Left ventricle myocardium inferior (tissue), 1 donor: Measurements from ENCODE around the gene ZNF860. TPM values are rescaled to one million over a fixed set of nuclear protein-coding genes. Genes with fewer than 3 reads are reported as not detected.

Experiments used
- DNase-seq: peaks from one replicate; pipeline ENCODE4 v3.0.0-alpha.2; 2020
- H3K27ac ChIP-seq: fragments of 200-600 bp; replicated peaks from 2 replicates; pipeline ENCODE4 v1.8.0; 2021
- H3K27me3 ChIP-seq: fragments of 200-600 bp; 2 replicates; pipeline ENCODE4 v1.8.0; 2021; ENCODE audit warnings: low read depth
- H3K36me3 ChIP-seq: fragments of 200-600 bp; 2 replicates; pipeline ENCODE4 v1.8.0; 2021
- H3K4me1 ChIP-seq: fragments of 200-600 bp; 2 replicates; pipeline ENCODE4 v1.8.0; 2021
- H3K4me3 ChIP-seq: fragments of 200-600 bp; 2 replicates; pipeline ENCODE4 v1.8.0; 2021; ENCODE audit warnings: mild to moderate bottlenecking, moderate library complexity
- H3K9me3 ChIP-seq: fragments of 200-600 bp; replicated peaks from 2 replicates; pipeline ENCODE4 v1.8.0; 2021
- intact Hi-C: fragments of 100-400 bp; cut with micrococcal nuclease; formaldehyde crosslinking; loops from one replicate; pipeline ENCODE4 v1.11.0; 2022
- total RNA-seq: library from RNA; stranded (reverse); fragmentation: NEBNext Ultra II Directional; extraction: Animal tissue kit (Norgen Biotek cat#: 25700); gene quantifications from one replicate; pipeline ENCODE4 v1.2.1, GENCODE V29; 2021
- TF ChIP-seq, protein P1 (sequence below): fragments of 200-600 bp; IDR thresholded peaks from 2 replicates; pipeline ENCODE4 v1.8.0; 2021; ENCODE audit warnings: antibody characterized with exemption, mild to moderate bottlenecking, borderline replicate concordance
- donor health status: DM: no; HTN: yes; CAD: no; lungs with severe emphysema.

ZNF860 gene
- total RNA-seq, 1 donor from 2014 or later = 0.08 TPM

DNA sequence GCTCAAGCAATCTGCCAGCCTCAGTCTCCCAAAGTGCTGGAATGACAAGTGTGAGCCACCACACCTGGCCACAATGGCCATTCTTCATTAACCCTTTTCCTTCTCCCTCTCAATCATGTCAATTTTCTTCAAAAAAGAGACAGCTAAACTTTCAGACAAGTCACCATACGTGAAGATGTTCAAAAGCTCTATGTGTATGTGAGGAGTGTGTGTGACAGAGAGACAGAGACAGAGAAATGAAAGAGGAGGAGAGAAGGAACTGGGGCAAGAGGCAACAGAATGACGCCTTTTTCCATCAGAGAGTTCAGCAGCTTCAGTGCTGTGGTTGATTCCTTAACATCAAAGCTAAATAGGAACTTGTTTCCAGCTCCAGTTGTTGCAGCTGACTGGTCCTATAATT is 27.9 kb upstream of the ZNF860 start:
- no peak overlapping the region for H3K4me3 ChIP-seq
- DNase-seq = no peak
- TF ChIP-seq, protein P1, sequence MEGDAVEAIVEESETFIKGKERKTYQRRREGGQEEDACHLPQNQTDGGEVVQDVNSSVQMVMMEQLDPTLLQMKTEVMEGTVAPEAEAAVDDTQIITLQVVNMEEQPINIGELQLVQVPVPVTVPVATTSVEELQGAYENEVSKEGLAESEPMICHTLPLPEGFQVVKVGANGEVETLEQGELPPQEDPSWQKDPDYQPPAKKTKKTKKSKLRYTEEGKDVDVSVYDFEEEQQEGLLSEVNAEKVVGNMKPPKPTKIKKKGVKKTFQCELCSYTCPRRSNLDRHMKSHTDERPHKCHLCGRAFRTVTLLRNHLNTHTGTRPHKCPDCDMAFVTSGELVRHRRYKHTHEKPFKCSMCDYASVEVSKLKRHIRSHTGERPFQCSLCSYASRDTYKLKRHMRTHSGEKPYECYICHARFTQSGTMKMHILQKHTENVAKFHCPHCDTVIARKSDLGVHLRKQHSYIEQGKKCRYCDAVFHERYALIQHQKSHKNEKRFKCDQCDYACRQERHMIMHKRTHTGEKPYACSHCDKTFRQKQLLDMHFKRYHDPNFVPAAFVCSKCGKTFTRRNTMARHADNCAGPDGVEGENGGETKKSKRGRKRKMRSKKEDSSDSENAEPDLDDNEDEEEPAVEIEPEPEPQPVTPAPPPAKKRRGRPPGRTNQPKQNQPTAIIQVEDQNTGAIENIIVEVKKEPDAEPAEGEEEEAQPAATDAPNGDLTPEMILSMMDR = no peak
- H3K4me1 ChIP-seq = peaks cover 19% of the 10 kb centered on the region
- intact Hi-C loops = no loop called here
- H3K36me3 ChIP-seq = no peaks in the 10 kb centered on the region
- no peak overlapping the region for H3K27ac ChIP-seq
- H3K9me3 ChIP-seq = peaks cover 25% of the 10 kb centered on the region
- no peaks in the 10 kb centered on the region for H3K27me3 ChIP-seq

DNA sequence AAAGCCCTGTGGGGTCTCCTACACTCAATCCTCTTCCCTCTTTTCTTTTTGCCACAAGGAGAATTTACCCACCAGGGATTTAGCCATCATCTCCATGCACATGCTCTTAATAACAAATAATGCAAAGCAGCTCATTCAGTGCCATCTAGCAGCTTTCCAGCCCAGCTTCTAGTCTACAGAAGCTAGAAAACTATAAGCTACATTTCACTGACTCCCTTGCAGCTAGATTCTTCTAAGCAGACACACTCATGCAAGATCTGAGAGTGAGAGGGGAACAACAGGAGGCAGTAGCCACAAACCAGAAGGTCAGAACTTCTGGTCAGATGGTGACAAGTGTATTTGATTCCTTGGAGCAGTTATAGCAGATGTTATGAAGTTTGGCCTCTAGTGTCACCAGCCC is 26.0 kb upstream of the ZNF860 start:
- Histone ChIP-seq H3K9me3 (peaks cover 18% of the 10 kb centered on the region), H3K27ac (no peak overlapping the region), H3K36me3 (no peaks in the 10 kb centered on the region), H3K4me1 (peaks cover 37% of the 10 kb centered on the region), H3K4me3 (no peak overlapping the region), H3K27me3 (no peaks in the 10 kb centered on the region)
- no peak for DNase-seq
- intact Hi-C loops = no loop called here
- TF ChIP-seq, protein P1 = no peak

DNA sequence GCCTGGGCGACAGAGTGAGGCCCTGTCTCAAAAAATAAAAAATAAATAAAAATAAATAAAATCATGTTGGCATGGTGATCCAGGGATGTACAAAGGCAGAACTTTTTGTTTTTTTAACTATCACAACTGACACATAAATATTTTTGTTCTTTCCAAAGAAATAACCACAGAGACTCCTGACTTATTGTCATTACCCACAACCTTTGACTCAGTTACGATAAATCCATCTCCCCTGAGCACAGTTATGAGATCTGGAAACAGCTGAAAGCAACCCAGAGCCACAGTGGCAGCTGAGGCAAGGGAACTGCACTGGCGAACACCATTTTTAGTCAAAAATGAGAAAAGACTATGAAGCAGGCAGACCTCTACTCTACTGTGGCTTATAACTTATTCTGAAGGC is 24.4 kb upstream of the ZNF860 start:
- no peak overlapping the region for H3K4me3 ChIP-seq
- no peaks in the 10 kb centered on the region for H3K36me3 ChIP-seq
- H3K27me3 ChIP-seq = no peaks in the 10 kb centered on the region
- H3K9me3 ChIP-seq = peaks cover 13% of the 10 kb centered on the region
- H3K4me1 ChIP-seq = peaks cover 46% of the 10 kb centered on the region
- intact Hi-C loops = no loop called here
- no peak for DNase-seq
- H3K27ac ChIP-seq = peak overlapping the region; percentile 75
- TF ChIP-seq, protein P1 = no peak

DNA sequence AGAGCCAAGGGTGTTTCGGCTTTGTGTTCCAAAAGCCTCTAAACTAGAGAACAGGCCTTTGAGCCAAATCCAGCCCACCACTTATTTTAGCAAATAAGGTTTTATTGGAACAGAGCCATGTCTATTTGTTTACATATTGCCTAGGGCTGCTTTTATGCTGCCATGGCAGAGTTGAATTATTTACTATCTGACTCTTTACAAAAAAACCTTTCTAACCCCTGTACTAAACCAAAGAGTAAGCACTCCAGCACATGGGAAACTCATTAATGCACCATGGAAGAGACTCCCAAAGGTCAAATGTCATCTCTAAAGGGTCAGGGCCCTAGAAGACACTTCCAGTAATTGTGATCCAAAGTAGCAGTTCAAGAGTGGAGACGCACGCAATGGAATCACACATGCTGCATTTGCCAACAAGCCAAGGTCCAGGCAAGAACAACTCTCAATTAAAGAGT is 22.8 kb upstream of the ZNF860 start:
- TF ChIP-seq, protein P1 = no peak
- Histone ChIP-seq H3K27me3 (no peaks in the 10 kb centered on the region), H3K4me1 (peaks cover 46% of the 10 kb centered on the region), H3K9me3 (peaks cover 13% of the 10 kb centered on the region), H3K4me3 (peak overlapping the region; percentile 53), H3K36me3 (no peaks in the 10 kb centered on the region), H3K27ac (peak overlapping the region; percentile 75)
- intact Hi-C loops = no loop called here
- DNase-seq = no peak

DNA sequence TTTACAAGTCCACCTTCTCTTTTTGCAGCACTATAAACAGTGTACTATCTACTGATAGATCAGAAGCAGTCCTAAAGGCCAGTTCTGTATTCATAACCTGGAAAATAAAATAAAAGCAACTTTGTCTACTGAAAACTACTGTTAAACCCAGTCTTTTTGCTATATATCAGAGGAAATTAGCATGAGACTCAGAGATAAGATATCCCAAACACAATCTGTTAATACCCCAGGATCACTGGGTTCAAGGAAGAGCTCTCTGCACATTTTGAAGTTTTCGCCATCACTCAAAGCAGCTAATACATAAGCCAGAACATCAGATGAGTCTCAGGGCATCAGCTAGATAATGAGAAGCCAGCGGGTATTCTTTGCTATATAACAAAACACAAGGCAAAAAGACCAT is 22.3 kb upstream of the ZNF860 start:
- no peak for DNase-seq
- TF ChIP-seq, protein P1 = no peak
- peaks cover 46% of the 10 kb centered on the region for H3K4me1 ChIP-seq
- intact Hi-C loops = no loop called here
- peak overlapping the region; percentile 75 for H3K27ac ChIP-seq
- H3K36me3 ChIP-seq = no peaks in the 10 kb centered on the region
- peaks cover 13% of the 10 kb centered on the region for H3K9me3 ChIP-seq
- peak overlapping the region; percentile 53 for H3K4me3 ChIP-seq
- H3K27me3 ChIP-seq = no peaks in the 10 kb centered on the region
